Gastrocnemius medialis (tissue), 4 donors: Measurements from ENCODE around the gene NUP214.

Source experiments
- CTCF ChIP-seq, 5 experiments: fragments of 450-650 bp in 3 of 5; fragments of 200-600 bp in 2 of 5; sonication (generic) in 2 of 5; IDR thresholded peaks in 4 of 5; conservative IDR thresholded peaks in 1 of 5; 1 replicate in 4 of 5; 2 replicates in 1 of 5; pipeline ENCODE4 v1.5.1; 2016 to 2019; ENCODE audit warnings: antibody characterized with exemption in 5 of 5, mild to moderate bottlenecking in 3 of 5, moderate library complexity in 3 of 5
- POLR2A ChIP-seq, 2 donors: fragments of 450-650 bp; IDR thresholded peaks; one replicate each; pipeline ENCODE4 v1.6.1; 2017; ENCODE audit warnings: antibody characterized with exemption in 2 of 2, mild to moderate bottlenecking in 2 of 2, moderate library complexity in 2 of 2

GRCh38 chr9:131260751-131261452 lies 135.5 kb downstream of the NUP214 start:
- TF ChIP-seq CTCF (IDR thresholded peaks at IDR 0.05 in 4 of 5, conservative IDR thresholded peaks at IDR 0.05 in 1 of 5) (no peak), POLR2A (IDR thresholded peaks at IDR 0.05) (no peak)
